Measurements from ENCODE around the gene GNB5.
"Not testable (repeated sequence)": the region's sequence is repeated elsewhere in the genome, so short reads cannot be mapped to it uniquely, and the experiment has no call there.

The GNB5 gene

GRCh38 chr15:52109559-52110451, 81.4 kb downstream of the GNB5 start:
- no peak for DNase-seq

- no peak for DNase-seq
Measured at GRCh38 chr15:52107238-52107637, 84.0 kb downstream of the GNB5 start.

- DNase-seq, result no peak
Measured at GRCh38 chr15:52106641-52107040, 84.6 kb downstream of the GNB5 start.

GRCh38 chr15:52105846-52106245, 85.3 kb downstream of the GNB5 start:
- DNase-seq, result no peak

- no peak for DNase-seq
Measured at GRCh38 chr15:52104532-52105004, 86.6 kb downstream of the GNB5 start.

- no peak for DNase-seq
Measured at GRCh38 chr15:52103217-52104207, 87.7 kb downstream of the GNB5 start.

- no peak for DNase-seq
Measured at GRCh38 chr15:52102463-52102862, 88.7 kb downstream of the GNB5 start.

GRCh38 chr15:52101542-52102323, 89.5 kb downstream of the GNB5 start:
- DNase-seq, result no peak

- no peak for DNase-seq
Measured at GRCh38 chr15:52100807-52101442, 90.3 kb downstream of the GNB5 start.

- DNase-seq, result no peak
Measured at GRCh38 chr15:52099651-52100272, 91.4 kb downstream of the GNB5 start.

- DNase-seq, result no peak
Measured at GRCh38 chr15:52098323-52098722, 92.9 kb downstream of the GNB5 start.

GRCh38 chr15:52097180-52097579, 94.0 kb downstream of the GNB5 start:
- DNase-seq, result no peak

- not testable (repeated sequence) for DNase-seq
Measured at GRCh38 chr15:52096536-52096935, 94.7 kb downstream of the GNB5 start.

- no peak for DNase-seq
Measured at GRCh38 chr15:52095597-52096262, 95.5 kb downstream of the GNB5 start.

GRCh38 chr15:52094811-52095584, 96.2 kb downstream of the GNB5 start:
- DNase-seq, result no peak

GRCh38 chr15:52093539-52094510, 97.4 kb downstream of the GNB5 start:
- DNase-seq, result no peak

- DNase-seq, result no peak
Measured at GRCh38 chr15:52093167-52093538, 98.0 kb downstream of the GNB5 start.

- DNase-seq, result no peak
Measured at GRCh38 chr15:52090193-52090592, 101.0 kb downstream of the GNB5 start.

All from NCI-H1048 (cell line).